ENCODE results near the gene OSMR.
"Not testable (repeated sequence)": the region's sequence is repeated elsewhere in the genome, so short reads cannot be mapped to it uniquely, and the experiment has no call there.

OSMR gene

DNA sequence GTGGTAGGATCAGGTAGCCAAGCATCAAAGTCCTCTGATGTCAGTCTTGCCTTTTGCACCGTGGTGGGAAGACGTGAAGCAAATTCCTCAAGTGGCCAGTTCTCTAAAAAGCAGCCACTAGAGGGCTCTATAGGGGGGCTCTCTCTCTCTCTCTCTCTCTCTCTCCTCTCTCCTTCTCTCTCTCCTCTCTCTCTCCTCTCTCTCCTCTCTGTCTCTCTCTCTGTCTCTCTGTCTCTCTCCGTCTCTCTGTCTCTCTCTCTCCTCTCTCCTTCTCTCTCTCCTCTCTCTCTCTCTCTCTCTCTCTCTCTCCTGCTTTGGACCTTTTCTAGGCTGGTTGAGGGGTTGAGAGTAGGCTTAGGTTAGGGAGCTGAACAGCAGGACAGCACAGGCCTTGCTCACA is 13.9 kb upstream of the OSMR start:
- no peak for DNase-seq

DNA sequence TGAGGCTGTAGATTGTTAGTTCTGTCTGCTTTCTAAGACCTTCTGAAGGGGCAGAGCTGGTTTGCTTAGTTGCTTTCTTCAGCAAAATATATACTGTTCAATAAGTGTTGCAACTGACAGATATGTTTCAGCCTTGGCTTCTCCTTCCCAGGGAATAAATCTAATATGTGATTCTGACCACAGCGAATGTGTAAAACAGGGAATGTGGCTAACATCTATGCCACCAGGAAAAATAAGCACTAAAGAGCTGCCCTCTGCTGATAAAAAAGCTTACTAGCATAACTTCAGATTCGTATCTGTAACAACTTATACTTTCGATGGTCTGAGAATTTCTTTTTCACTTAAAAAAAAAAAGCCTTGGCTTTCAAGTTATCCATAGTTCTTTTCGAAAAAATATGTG is 13.0 kb upstream of the OSMR start:
- no peak for DNase-seq

DNA sequence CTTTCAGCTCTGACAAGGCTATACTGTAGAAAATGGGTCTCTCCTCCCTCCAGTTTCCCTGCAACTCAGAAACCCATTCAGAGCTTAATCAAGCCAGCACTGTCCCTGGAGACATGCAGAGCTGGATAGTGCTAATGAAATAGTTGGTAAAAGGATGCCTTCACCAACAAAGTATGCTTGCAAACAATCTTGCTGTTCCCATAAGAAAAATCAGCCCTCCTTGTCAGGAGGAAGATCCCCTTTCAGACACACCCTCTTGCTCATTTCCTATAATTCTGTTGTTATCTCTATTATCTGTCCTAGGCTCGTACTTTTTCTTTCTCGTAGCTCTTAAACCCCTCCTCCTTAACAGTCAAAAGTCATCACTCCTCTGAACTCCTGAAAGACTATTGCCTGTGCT is 9.9 kb upstream of the OSMR start:
- no peak for DNase-seq

DNA sequence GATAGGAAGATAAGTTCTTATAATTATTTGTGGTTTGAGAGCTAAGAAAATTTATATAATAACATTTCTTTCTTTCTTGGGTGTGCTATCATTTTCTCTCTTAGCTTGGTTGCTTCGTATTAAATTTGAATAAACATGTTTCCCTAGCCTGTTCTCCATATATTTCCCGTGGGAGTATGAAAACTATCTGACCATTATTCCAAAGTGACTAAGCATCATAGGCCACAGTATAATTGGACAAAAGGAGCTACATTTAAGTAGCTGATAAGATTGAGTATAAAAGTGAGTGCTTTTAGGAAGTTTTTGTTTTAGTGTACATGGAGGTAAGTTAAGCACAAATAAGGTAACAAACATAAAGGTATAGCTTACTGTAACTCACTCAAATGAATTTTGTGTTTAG is 8.4 kb upstream of the OSMR start:
- DNase-seq = no peak

DNA sequence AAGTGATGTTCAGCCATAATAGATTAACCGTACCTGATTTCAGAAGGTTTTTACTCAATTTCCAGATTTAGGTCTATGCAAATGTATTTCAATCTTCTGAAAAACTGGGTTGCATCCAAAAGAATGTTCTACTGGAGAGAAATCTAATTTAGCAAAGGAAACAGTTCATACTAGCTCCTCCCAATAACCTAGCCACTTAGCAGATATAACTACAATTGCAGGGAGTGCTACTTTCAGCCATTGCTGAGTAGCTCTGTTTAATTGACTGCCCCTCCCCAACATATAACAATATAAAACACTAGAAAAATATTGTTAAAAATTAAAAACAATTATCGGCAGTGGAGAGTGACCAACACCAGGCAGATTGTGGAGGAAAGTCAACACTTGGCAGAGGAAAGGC is 7.9 kb upstream of the OSMR start:
- DNase-seq = no peak

DNA sequence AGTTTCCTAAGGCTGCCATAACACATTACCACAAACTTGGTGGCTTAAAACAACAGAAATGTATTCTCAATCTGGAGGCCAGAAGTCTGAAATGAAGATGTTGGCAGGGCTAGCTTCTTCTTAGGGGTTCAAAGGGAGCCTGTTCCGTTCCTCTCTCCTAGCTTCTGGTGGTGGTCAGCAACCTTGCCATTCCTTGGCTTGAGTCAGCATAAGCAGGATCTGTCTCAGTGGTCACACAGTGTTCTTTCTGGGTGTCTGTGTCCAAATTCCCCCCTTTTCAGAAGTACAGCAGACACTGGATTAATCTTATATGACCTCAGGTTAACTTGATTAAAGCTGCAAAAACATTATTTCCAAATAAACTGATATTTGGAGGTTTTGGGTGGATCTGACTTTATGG is 2.1 kb upstream of the OSMR start:
- no peak for DNase-seq

DNA sequence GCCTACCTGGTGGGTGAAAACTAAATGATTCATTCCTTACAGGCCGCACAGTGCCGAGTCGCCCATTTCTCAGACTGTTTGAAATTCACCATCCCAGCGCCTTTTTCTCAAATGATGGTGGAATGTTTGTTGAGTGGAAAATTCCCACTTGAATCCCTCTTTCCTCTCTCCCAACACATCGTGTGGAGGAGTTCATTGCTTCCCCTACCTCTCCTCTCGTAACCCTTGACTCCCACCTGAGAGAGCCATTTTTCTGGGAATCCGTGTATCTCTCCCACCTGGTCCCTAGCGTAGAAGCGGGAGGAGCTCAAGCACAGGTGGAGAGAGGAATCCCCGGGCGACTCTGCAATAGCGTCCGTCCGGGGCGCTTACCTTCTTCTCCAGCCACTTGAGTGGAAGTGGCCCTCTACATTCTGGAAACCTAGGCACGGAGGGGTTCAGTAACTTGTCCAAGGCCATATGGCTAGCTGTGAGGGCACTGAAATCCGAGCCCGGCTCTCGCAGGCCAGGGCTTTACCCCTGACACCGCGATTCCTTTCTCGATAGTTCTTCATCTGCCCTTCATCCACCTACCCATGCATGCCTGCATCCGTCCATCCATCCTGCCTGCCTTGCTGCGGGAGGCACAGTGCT is 683 bp downstream of the OSMR start:
- DNase-seq = no peak

DNA sequence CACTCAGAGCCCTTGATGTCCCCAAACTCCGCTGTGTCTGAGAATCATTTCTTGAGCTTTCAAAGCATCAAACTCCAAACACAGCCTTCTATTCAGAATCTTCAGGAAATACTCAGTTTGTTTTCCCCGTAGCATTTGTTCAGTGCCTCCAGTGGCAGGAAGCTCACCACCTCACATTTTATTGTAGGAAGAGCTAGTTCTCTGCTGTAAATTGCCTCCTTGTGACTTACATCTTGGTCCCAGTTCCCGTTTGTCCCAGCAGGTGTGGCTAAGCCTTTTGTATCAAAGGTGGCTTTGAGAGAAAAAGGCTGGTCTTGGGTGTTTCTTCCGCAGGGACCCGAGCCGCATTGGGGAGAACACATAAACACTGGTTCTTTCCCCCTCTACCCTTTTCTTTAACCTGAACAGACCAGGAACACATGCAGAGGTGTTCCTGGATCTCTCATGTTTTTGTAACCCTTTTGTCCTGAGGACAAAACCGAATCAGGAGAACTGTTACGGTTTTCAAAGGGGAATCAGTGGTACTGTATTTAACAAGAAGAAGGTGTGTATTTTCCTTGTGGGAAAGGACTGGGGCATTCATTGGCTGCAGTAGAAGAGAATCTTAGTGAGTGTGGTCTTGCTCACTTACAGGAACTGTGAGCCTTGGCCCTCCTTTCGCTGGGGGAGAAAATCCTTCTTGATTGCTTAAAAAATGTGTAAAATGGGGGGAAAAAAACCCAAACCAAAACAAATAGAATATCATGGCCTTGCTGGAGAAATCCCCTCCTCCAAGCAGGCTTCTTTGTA is 1.9 kb downstream of the OSMR start:
- DNase-seq = no peak

DNA sequence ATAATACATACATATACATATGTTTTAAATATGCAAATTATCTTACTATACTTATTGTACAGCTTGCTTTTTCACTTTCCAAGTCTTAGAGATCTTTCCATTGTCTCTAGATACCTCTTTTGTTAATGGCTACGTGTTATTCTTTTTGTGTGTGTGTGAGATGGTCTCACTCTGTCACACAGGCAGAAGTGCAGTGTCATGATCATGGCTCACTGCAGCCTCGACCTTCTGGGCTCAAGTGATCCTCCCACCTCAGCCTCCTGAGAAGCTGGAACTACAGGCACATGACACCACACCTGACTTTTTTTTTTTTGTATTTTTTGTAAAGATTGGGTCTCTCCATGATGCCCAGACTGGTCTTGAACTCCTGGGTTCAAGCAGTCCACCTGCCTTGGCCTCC is 2.8 kb downstream of the OSMR start:
- no peak for DNase-seq

DNA sequence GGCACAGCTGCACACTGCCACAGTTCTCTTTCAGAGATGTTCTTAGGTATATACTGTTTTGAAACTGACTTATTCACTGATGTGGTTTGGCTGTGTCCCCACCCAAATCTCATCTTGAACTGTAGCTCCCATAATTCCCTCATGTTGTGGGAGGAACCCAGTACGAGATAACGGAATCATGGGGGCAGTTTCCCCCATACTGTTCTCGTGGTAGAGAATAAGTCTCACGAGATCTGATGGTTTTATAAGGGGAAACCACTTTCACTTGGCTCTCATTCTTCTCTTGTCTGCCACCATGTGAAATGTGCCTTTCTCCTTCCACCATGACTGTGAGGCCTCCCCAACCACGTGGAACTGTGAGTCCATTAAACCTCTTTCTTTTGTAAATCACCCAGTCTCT is 5.8 kb downstream of the OSMR start:
- DNase-seq = not testable (repeated sequence)

DNA sequence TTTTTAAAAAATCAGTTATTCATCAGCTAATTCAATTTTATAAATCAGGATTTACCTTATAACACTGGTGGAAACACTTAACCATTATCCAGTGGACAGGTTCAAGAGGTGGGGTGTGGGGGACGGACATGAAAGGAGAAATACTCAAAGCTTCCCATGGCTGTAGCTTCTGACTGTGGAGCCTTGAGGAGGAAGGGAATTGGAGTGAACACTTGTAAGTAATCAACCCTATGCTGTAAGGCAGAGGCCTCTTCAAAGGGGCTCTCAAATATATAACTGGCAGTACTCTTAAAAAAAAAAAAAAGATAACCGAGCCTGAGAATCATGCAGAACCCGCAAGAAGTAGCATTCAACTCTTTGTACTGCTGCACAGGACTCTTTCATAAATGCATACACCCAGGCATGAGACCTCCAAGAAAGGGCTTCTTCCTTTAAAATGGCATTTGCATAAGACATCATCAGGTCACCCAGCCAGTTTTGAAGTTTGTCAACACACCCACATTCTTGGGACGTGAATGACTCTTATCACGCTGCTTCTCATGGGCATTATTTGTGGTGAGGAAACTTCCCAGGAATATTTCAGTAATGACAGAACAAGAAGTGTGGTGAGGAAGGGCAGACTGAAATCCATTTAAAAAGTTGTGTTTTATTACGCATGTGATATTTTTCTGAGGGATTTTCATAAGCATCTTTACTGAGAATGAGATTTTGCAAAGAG is 8.1 kb downstream of the OSMR start:
- no peak for DNase-seq

DNA sequence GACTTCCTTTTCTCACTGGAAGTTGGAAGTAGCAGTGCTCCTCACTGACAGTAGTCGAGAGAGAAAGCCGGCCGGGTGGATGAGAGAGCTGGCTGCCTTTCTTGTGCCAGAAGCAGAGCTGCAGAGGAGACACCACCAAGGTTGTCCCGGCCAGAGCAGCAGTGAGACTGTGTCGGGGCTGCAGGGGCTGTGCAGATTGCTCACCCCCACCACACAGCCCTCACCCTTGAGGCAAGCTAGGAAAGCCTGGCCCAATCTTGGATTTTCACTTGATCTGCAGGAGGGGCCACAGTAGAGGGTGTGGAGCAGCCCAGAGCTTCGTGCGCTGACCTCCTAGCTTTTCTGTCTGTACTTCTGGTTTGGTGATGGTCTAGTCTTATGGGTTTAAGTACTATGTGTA is 9.1 kb downstream of the OSMR start:
- DNase-seq = no peak

DNA sequence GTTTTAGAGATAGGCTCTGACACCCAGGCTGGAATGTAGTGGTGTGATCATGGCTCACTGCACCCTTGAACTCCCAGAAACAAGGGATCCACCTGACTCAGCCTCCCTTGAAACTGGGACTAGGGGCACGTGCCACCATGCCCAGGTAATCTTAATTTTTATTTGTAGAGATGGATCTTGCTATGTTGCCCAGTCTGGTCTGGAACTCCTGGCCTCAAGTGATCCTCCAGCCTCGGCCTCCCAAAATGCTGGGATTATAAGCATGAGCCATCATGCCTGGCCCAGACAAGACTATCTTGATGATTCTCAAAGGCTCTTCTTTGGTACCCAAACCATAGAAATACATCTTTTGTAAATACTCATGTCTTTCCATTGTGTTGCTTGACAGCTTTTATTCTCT is 10.8 kb downstream of the OSMR start:
- DNase-seq = no peak

DNA sequence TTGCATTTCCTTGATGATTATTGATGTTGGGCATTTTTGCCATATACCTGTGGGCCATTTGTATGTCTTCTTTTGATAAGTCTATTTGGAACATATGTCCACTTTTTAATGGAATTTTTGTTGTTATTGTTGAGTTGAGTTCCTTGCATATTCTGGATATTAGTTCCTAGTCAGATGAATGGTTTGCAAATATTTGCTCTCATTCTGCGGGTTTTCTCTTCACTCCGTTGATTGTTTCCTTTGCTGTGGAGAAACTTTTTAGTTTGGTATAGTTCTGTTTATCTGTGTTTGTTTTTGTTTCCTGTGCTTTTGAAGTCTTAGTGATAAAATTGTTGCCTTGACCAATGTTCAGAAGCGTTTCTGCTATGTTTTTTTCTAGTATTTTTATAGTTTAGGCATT is 13.0 kb downstream of the OSMR start:
- DNase-seq = no peak

DNA sequence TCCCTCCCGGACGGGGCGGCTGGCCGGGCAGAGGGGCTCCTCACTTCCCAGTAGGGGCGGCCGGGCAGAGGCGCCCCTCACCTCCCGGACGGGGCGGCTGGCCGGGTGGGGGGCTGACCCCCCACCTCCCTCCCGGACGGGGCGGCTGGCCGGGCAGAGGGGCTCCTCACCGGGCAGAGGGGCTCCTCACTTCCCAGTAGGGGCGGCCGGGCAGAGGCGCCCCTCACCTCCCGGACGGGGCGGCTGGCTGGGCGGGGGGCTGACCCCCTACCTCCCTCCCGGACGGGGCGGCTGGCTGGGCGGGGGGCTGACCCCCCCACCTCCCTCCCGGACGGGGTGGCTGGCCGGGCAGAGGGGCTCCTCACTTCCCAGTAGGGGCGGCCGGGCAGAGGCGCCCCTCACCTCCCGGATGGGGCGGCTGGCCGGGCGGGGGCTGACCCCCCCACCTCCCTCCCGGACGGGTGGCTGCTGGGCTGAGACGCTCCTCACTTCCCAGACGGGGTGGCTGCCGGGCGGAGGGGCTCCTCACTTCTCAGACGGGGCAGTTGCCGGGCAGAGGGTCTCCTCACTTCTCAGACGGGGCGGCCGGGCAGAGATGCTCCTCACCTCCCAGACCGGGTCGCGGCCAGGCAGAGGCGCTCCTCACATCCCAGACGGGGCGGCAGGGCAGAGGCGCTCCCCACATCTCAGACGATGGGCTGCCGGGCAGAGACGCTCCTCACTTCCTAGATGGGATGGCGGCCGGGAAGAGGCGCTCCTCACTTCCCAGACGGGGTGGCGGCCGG is 16.4 kb downstream of the OSMR start:
- not testable (repeated sequence) for DNase-seq

DNA sequence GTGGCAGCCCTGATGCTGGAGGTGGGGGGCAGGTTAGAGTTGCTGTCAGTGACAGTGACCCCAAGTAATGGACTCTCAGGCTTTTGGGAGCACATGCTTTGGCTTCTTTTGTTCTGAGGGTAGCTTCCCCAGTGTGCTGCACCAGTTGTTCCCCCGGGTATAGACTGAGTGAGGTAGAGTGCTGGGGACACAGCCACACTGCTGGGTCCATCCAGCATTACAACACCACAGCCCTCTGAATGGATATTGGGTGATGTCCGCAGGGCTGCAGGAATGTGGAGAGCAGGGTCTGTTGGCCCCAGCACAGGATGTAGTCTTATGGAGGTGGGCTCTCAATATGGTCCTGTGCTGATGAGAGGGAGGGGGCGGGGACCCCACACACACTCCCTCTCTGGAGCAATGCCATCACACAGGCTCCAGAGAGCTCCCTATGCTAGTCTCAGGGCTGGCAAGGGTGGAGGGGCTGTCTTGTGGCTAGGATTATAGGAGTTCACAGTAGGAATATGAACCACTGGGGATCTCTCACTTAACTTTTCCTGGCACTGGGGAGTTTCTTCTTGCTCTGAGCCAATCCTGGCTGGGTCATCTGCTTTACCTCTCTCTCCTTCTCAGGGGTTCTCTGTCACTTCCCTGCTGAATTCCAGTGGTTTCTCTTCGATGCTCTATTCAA is 20.7 kb downstream of the OSMR start:
- no peak for DNase-seq

DNA sequence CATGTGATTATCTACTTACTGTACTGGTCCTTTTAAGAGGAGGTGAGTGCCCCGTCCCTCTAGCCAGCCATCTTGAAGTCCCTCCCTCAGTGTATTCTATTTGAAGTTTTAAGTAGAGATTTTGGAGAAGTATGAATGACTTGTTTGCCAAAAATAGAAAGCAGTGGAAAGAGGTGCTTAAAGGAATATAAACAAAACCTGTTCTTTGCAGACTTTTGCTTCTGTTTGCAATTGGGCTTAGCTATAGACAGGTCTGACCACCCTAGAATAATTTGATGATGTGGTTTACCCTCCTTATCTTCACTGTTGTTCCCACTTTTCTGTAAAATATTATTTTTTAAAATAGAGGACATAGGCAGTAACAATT is 21.2 kb downstream of the OSMR start:
- no peak for DNase-seq

DNA sequence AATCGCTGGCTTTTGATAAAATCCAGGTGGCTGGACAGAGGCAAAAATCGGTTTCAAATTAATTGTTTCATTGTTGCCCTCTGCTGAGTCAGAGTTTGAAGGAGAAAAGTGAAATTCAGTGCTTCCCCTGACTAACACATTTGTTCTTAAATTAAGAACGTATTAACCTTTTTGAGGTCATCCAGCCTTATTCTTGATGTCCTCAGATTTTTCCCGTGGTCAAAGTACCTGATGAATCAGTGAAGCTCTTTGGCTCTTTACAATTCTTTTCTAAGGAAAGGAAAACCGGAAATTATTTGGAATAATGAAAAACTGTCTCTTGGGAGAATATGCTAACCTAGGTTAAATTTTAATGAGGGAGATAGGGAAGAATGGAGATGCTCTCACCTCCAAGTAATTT is 21.6 kb downstream of the OSMR start:
- DNase-seq = no peak

DNA sequence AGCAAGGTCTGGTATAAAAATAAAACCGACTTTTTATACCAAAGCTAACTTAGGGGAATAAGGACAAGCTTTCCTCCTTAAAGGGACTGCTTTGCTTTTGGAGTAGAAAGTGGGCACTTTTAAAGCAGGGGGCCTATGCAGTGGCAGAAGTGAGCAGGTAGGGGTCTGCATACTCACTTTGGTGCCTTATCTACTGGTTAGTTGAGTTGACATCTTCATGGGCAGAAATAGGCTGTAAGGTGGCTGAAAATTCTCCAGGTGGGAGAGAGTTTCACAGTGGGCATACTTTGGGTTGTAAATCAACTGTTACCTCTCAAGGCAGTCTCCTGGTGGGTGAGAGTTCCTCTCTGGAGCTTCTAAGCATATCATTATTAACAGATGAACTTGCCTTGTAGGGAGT is 24.8 kb downstream of the OSMR start:
- DNase-seq = no peak

DNA sequence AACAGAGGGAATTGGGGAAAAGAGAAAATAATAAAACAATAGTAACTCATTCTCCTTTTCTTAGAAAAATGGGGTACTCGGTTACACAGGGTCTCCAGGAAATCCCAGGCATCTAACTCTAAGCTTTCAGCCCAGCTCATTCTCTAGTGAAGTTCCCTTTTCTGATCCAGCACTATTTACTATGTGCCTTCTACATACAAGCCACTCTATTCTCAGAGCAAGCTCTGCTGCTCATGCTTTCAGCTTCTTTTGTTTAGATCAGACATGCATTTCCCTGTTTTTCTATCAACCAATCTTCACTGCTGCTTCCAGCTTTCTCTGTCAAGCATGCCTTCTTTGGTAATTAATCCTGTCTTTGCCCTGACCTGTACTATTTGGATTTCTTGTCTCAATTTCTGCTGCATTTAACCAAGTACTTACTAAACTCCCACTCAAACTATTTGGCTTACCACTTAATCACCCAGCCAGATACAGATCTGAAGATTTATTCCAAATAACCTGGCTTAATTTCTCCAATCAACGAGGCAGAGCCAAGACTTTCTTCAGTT is 25.3 kb downstream of the OSMR start:
- no peak for DNase-seq

DNA sequence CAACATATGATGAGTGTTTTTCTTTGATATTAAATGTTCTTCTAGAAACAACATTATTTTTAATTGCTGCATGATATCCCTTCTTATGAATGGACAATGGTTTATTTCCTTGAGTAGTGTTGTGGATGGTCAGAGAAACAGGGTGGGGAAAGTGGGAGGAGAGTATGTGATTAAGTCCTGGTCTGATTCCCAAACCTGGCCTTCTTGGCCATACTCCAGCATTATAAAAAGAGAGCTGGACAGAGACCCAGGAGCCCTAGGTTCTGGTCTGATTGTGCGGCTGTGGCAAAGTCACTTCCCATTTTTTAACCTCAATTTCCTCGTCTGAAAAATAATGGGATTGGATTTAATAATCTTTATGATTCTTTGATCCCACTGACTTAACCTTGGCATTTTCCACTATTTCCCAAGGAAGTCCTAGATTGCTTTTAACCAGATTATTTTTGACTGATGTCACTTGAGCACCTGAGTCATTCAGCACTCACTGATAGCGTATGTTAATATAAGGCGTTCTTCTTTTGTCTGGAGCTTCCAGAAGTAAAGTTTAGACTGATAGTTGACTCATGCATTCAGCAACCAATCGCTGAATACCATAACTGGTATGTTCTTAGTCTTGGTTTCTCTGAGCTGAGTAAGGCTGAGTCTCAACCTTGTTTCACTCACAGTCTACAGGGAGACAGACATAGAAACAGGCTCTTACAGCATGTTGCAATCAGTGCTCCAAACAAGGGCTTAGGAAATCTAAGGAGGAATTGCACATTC is 26.2 kb downstream of the OSMR start:
- no peak for DNase-seq

DNA sequence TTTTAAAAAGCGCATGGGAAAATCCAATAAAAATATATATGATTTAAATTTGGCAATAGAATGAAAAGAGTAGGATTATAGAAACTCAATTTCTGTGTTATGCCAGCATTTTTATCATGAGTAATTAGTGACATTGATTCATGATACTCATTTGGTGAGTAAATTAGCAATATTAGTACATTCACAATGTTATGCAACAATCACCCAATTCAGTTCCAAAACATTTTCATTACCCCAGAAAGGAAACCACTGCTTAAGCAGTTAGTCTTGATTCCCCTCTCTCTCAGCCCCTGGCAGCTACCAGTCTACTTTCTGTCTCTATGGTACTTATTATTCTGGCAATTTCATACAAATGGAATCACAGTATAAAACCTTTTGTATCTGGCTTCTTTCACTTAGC is 27.0 kb downstream of the OSMR start:
- DNase-seq = no peak

All from NCI-H2029 (cell line).